ENCODE measurements around the gene UBR7.

UBR7 gene

DNA sequence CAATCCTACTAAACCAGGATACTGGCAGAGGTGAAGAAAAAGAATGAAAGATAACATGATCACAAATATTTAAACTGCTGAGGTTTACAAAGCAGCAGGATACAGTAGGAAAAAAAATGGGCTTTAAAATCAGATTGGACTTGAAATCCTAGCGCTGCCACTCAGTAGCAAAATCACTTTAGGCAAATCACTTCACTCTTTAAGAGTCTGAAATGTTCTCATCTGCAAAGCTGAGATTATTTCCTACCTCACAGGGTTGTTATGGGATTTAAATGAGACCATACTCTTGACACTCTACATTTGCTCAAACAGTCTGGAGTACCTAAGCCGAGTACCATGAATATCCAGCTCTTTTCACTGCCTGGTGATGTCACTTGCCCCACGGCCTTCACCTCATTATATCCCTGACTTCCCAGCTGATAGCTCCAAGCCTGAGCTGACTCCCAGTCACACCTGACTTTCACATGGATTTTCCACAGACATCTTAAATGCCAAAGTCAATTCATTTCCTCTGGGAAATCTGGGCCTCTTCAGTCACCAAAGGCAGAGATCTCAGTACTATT lies 60.2 kb downstream of the UBR7 start:
- peak overlapping the region; percentile 4 for H3K27ac Mint-ChIP-seq
- no peaks in the 10 kb centered on the region for H3K9me3 Mint-ChIP-seq
- peaks cover 28% of the 10 kb centered on the region for H3K4me1 Mint-ChIP-seq
- H3K36me3 Mint-ChIP-seq: peaks cover 20% of the 10 kb centered on the region
- H3K4me3 Mint-ChIP-seq: no peak overlapping the region
- DNase-seq (ENCODE audit: low spot score in 2 of 2) (no peak), ATAC-seq (no peak)

DNA sequence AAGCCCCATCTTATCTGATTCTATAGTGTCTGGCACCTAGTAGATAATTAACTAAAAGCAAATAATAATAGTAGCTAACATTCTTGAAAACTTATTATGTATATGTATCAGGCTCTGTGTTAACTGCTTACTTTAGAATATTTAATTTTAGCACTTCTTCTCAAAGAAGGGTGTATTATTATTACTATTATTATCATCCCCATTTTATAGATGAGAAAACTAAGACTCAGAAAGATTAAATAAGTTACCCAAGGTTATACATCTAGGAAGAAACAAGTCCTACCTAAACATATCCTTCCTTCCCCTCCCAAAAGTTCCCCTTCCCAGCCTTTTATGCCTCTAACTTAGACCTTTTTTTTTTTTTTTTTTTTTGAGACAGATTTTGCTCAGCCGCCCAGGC lies 61.4 kb downstream of the UBR7 start:
- H3K27ac Mint-ChIP-seq: no peak overlapping the region
- no peak for ATAC-seq
- no peaks in the 10 kb centered on the region for H3K9me3 Mint-ChIP-seq
- H3K4me1 Mint-ChIP-seq: peaks cover 33% of the 10 kb centered on the region
- no peak overlapping the region for H3K4me3 Mint-ChIP-seq
- DNase-seq (ENCODE audit: low spot score in 2 of 2): no peak
- peaks cover 14% of the 10 kb centered on the region for H3K36me3 Mint-ChIP-seq

DNA sequence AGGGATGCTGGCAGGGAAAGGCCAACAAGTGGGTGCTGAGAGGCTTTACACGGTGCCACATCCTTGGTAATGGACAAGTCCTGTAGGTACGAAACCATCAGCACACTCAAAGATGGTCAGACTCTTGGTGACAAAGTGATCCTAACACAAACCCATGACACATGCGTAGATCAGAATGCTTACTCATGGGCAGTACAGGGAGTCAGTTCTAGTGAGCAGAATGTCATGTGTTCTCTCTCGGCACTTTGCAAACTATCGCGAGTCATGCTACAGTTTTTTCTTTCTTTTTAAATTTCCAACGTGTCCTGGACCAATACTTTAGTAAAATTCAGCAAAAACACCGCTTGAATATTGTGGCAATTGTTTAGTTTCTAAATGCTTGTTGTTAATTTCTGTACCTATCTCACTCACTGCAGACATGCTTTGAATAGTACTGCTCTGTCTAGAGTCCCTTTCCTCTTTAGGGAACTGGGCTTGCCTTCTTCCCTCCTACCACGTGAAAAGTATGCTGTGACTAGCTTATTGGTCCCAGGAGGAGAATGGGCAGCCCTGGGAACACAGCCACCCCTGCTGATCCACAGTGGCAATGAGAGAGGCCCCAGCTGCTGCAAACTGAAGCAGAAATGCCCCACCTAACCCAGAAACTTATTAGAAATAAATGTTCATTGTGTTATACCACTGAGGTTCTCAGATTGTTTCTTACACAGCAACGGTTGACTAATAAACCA lies 62.4 kb downstream of the UBR7 start:
- peaks cover 6% of the 10 kb centered on the region for H3K36me3 Mint-ChIP-seq
- ATAC-seq: peak; percentile 81
- H3K4me1 Mint-ChIP-seq: peaks cover 26% of the 10 kb centered on the region
- no peaks in the 10 kb centered on the region for H3K9me3 Mint-ChIP-seq
- H3K4me3 Mint-ChIP-seq: no peak overlapping the region
- peak overlapping the region; percentile 8 for H3K27ac Mint-ChIP-seq
- no peak for DNase-seq (ENCODE audit: low spot score in 2 of 2)

DNA sequence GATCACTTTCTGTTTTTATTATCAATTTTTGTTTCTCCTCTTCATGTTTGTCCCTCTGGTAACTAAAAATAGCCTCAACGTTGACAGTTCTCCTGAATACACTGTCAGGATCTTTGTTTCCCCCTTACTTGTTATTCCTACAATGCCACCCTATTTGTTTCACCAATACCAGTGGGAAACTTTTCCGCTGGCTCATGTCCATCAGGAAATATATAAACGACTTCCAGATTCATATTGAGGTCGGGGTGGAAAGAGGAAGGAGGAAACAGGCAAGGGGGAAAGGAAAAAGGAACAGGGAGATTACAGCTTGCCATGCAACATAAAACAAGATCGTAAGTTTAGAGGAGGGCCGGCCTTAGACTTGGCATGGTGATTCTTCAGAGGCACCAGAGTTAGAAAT lies 64.1 kb downstream of the UBR7 start:
- no peaks in the 10 kb centered on the region for H3K9me3 Mint-ChIP-seq

DNA sequence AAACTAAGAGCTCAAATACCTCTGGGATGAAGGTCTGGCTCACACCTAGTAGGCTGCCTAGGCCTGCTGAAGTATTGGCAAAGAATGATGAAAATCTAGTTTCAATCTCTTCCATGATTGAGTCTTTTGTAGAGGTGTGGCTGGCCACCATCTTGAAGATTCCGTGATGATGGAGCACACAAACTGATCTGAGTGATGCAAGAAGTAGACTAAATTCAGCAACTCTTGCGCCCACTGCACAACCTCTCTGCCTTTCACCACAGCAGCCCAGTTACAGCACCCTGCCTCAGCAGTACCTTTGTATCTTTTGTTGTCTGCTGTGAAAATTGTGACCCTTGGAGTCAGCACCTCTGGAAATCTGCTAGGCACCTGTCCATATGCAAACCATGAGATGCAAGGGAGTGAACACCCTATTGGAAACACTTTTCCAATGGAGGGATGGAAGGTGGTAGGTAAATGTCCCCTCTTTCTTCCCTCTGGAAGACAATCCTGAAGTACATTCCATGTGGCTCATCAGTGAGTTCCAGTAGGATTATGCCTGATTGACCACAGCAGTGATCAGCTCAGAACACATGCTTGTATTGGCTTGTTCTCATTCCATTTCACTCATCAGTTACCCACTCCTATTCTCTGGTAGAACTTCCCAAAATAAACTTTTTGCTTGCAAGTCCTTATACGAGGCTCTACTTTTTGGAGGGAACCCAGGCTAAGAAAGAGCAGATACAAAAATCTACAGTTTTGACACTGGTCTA lies 67.2 kb downstream of the UBR7 start:
- no peak for ATAC-seq
- Mint-ChIP-seq H3K9me3 (no peaks in the 10 kb centered on the region), H3K4me3 (no peak overlapping the region), H3K27ac (no peak overlapping the region), H3K36me3 (peaks cover 14% of the 10 kb centered on the region), H3K4me1 (peaks cover 18% of the 10 kb centered on the region)
- no peak for DNase-seq (ENCODE audit: low spot score in 2 of 2)

More for the DNA sequence above, 64.1 kb downstream of the UBR7 start:
- H3K4me1 Mint-ChIP-seq: peaks cover 26% of the 10 kb centered on the region
- peak overlapping the region; percentile 71 for H3K27ac Mint-ChIP-seq
- peaks cover 6% of the 10 kb centered on the region for H3K36me3 Mint-ChIP-seq
- DNase-seq (ENCODE audit: low spot score in 2 of 2): no peak
- H3K4me3 Mint-ChIP-seq: no peak overlapping the region
- no peak for ATAC-seq

DNA sequence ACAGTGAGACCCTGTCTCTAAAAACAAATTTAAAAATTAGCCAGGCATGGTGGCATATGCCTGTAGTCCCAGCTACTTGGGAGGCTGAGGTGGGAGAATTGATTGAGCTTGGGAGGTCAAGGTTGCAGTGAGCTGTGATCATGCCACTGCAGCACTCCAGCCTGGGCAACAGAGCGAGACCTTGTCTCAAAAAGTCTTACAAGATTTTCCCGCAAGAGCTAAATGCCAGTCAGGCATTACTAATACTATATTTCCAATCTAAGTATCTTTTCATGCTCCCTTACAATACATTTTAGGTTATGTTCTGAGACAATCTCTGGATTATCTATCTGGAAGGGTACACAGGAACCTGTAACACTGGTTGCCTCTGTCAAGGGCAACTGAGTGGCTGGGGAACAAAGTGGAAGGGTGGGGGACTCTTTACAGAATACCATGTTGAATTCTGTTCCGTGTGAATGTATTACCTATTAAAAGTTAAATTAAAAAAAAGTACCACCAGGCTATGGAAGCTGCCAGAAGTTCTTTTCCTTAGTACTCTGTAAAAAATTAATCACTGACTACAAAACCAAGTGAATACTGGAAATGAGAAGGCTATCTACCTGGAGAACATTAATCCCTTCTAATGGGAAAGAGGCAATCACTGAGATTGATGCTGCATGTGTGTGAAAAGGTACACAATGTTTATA lies 69.1 kb downstream of the UBR7 start:
- H3K9me3 Mint-ChIP-seq: no peaks in the 10 kb centered on the region
- ATAC-seq (no peak), DNase-seq (ENCODE audit: low spot score in 2 of 2) (no peak)
- H3K36me3 Mint-ChIP-seq: peaks cover 17% of the 10 kb centered on the region
- H3K4me1 Mint-ChIP-seq: peaks cover 17% of the 10 kb centered on the region
- no peak overlapping the region for H3K4me3 Mint-ChIP-seq
- H3K27ac Mint-ChIP-seq: no peak overlapping the region

Measured in stimulated activated effector memory CD8-positive, alpha-beta T cell treated with anti-CD3 and anti-CD28 coated beads, Interleukin-12 subunit alpha, Interleukin-12 subunit beta, amount 100 ng/mL, for 72 hours (primary cell).